ENCODE results near the gene AFG1L.
"Not testable (repeated sequence)": the region's sequence is repeated elsewhere in the genome, so short reads cannot be mapped to it uniquely, and the experiment has no call there.

AFG1L gene

GRCh38 chr6:108555399-108556052, 260.7 kb downstream of the AFG1L start:
- Histone ChIP-seq H3K4me3 (ENCODE audit: low read length) (no peak overlapping the region), H3K9ac (ENCODE audit: low read depth, low read length) (no peak overlapping the region), H3K4me2 (ENCODE audit: low read length) (no peak overlapping the region)

GRCh38 chr6:108556250-108556649, 261.4 kb downstream of the AFG1L start:
- H3K4me1 ChIP-seq (ENCODE audit: control insufficient read depth, insufficient read depth, low read length) = peaks cover 15% of the 10 kb centered on the region
- H3K4me2 ChIP-seq (ENCODE audit: low read length) = no peak overlapping the region
- no peak overlapping the region for H3K9ac ChIP-seq (ENCODE audit: low read depth, low read length)
- H3K27me3 ChIP-seq (ENCODE audit: control insufficient read depth, insufficient read depth, low read length) = no peaks in the 10 kb centered on the region
- no peak overlapping the region for H3K4me3 ChIP-seq (ENCODE audit: low read length)
- no peaks in the 10 kb centered on the region for H3K36me3 ChIP-seq (ENCODE audit: insufficient read depth, low read length)
- no peaks in the 10 kb centered on the region for H3K9me3 ChIP-seq (replicated peaks; ENCODE audit: low read length)

More at GRCh38 chr6:108555399-108556052, 260.7 kb downstream of the AFG1L start:
- Histone ChIP-seq H3K27me3 (ENCODE audit: control insufficient read depth, insufficient read depth, low read length) (no peaks in the 10 kb centered on the region), H3K9me3 (replicated peaks; ENCODE audit: low read length) (no peaks in the 10 kb centered on the region), H3K4me1 (ENCODE audit: control insufficient read depth, insufficient read depth, low read length) (peaks cover 15% of the 10 kb centered on the region), H3K36me3 (ENCODE audit: insufficient read depth, low read length) (no peaks in the 10 kb centered on the region)

GRCh38 chr6:108556866-108557493, 262.1 kb downstream of the AFG1L start:
- Histone ChIP-seq H3K4me1 (ENCODE audit: control insufficient read depth, insufficient read depth, low read length) (peaks cover 15% of the 10 kb centered on the region), H3K36me3 (ENCODE audit: insufficient read depth, low read length) (peaks cover 4% of the 10 kb centered on the region)

GRCh38 chr6:108557494-108558371, 262.9 kb downstream of the AFG1L start:
- Histone ChIP-seq H3K4me3 (ENCODE audit: low read length) (peak overlapping the region; percentile 95), H3K36me3 (ENCODE audit: insufficient read depth, low read length) (peaks cover 10% of the 10 kb centered on the region)

More at GRCh38 chr6:108556866-108557493, 262.1 kb downstream of the AFG1L start:
- Histone ChIP-seq H3K9ac (ENCODE audit: low read depth, low read length) (peak overlapping the region; percentile 70), H3K9me3 (replicated peaks; ENCODE audit: low read length) (no peaks in the 10 kb centered on the region), H3K4me3 (ENCODE audit: low read length) (peak overlapping the region; percentile 95), H3K27me3 (ENCODE audit: control insufficient read depth, insufficient read depth, low read length) (no peaks in the 10 kb centered on the region), H3K4me2 (ENCODE audit: low read length) (peak overlapping the region; percentile 93)

GRCh38 chr6:108558372-108559096, 263.7 kb downstream of the AFG1L start:
- H3K27me3 ChIP-seq (ENCODE audit: control insufficient read depth, insufficient read depth, low read length) = no peaks in the 10 kb centered on the region
- no peaks in the 10 kb centered on the region for H3K9me3 ChIP-seq (replicated peaks; ENCODE audit: low read length)
- H3K4me3 ChIP-seq (ENCODE audit: low read length) = peak overlapping the region; percentile 95
- H3K36me3 ChIP-seq (ENCODE audit: insufficient read depth, low read length) = peaks cover 10% of the 10 kb centered on the region
- peak overlapping the region; percentile 88 for H3K9ac ChIP-seq (ENCODE audit: low read depth, low read length)
- H3K4me1 ChIP-seq (ENCODE audit: control insufficient read depth, insufficient read depth, low read length) = peaks cover 15% of the 10 kb centered on the region
- peak overlapping the region; percentile 96 for H3K4me2 ChIP-seq (ENCODE audit: low read length)

More at GRCh38 chr6:108557494-108558371, 262.9 kb downstream of the AFG1L start:
- Histone ChIP-seq H3K4me1 (ENCODE audit: control insufficient read depth, insufficient read depth, low read length) (peaks cover 15% of the 10 kb centered on the region), H3K27me3 (ENCODE audit: control insufficient read depth, insufficient read depth, low read length) (no peaks in the 10 kb centered on the region), H3K9me3 (replicated peaks; ENCODE audit: low read length) (no peaks in the 10 kb centered on the region), H3K4me2 (ENCODE audit: low read length) (peak overlapping the region; percentile 93), H3K9ac (ENCODE audit: low read depth, low read length) (peak overlapping the region; percentile 85)

GRCh38 chr6:108559097-108559883, 264.4 kb downstream of the AFG1L start:
- H3K4me3 ChIP-seq (ENCODE audit: low read length) = peak overlapping the region; percentile 95
- H3K36me3 ChIP-seq (ENCODE audit: insufficient read depth, low read length) = peaks cover 10% of the 10 kb centered on the region
- no peaks in the 10 kb centered on the region for H3K27me3 ChIP-seq (ENCODE audit: control insufficient read depth, insufficient read depth, low read length)
- H3K9ac ChIP-seq (ENCODE audit: low read depth, low read length) = peak overlapping the region; percentile 88
- peaks cover 15% of the 10 kb centered on the region for H3K4me1 ChIP-seq (ENCODE audit: control insufficient read depth, insufficient read depth, low read length)
- H3K9me3 ChIP-seq (replicated peaks; ENCODE audit: low read length) = no peaks in the 10 kb centered on the region
- peak overlapping the region; percentile 96 for H3K4me2 ChIP-seq (ENCODE audit: low read length)

GRCh38 chr6:108559884-108560462, 265.1 kb downstream of the AFG1L start:
- Histone ChIP-seq H3K9me3 (replicated peaks; ENCODE audit: low read length) (no peaks in the 10 kb centered on the region), H3K4me2 (ENCODE audit: low read length) (peak overlapping the region; percentile 96), H3K36me3 (ENCODE audit: insufficient read depth, low read length) (peaks cover 10% of the 10 kb centered on the region), H3K27me3 (ENCODE audit: control insufficient read depth, insufficient read depth, low read length) (no peaks in the 10 kb centered on the region), H3K4me3 (ENCODE audit: low read length) (peak overlapping the region; percentile 95), H3K9ac (ENCODE audit: low read depth, low read length) (peak overlapping the region; percentile 88), H3K4me1 (ENCODE audit: control insufficient read depth, insufficient read depth, low read length) (peaks cover 22% of the 10 kb centered on the region)

GRCh38 chr6:108560463-108561308, 265.8 kb downstream of the AFG1L start, which contains the start of gene FOXO3:
Gene FOXO3 (plus strand): TSS chr6:108560917. CDS start chr6:108561209, 292 bp downstream.
- H3K4me2 ChIP-seq (ENCODE audit: low read length) = peak within 1 kb of the TSS; percentile 96
- no peaks in the 10 kb centered on the region for H3K9me3 ChIP-seq (replicated peaks; ENCODE audit: low read length)
- H3K36me3 ChIP-seq (ENCODE audit: insufficient read depth, low read length) = peaks cover 13% of the 10 kb centered on the region
- peak within 1 kb of the TSS; percentile 88 for H3K9ac ChIP-seq (ENCODE audit: low read depth, low read length)
- peak within 1 kb of the TSS; percentile 95 for H3K4me3 ChIP-seq (ENCODE audit: low read length)
- peaks cover 22% of the 10 kb centered on the region for H3K4me1 ChIP-seq (ENCODE audit: control insufficient read depth, insufficient read depth, low read length)
- no peaks in the 10 kb centered on the region for H3K27me3 ChIP-seq (ENCODE audit: control insufficient read depth, insufficient read depth, low read length)

GRCh38 chr6:108561309-108561647, 266.4 kb downstream of the AFG1L start:
- H3K4me1 ChIP-seq (ENCODE audit: control insufficient read depth, insufficient read depth, low read length) = peaks cover 26% of the 10 kb centered on the region
- peak overlapping the region; percentile 95 for H3K4me3 ChIP-seq (ENCODE audit: low read length)
- not testable (repeated sequence) for H3K9me3 ChIP-seq (replicated peaks; ENCODE audit: low read length)

More at GRCh38 chr6:108561309-108561647, 266.4 kb downstream of the AFG1L start:
- Histone ChIP-seq H3K4me2 (ENCODE audit: low read length) (peak overlapping the region; percentile 89), H3K9ac (ENCODE audit: low read depth, low read length) (peak overlapping the region; percentile 88), H3K36me3 (ENCODE audit: insufficient read depth, low read length) (peaks cover 13% of the 10 kb centered on the region)
- H3K27me3 ChIP-seq (ENCODE audit: control insufficient read depth, insufficient read depth, low read length) = not testable (repeated sequence)
